ENCODE results near the gene DLGAP3.

DNA sequence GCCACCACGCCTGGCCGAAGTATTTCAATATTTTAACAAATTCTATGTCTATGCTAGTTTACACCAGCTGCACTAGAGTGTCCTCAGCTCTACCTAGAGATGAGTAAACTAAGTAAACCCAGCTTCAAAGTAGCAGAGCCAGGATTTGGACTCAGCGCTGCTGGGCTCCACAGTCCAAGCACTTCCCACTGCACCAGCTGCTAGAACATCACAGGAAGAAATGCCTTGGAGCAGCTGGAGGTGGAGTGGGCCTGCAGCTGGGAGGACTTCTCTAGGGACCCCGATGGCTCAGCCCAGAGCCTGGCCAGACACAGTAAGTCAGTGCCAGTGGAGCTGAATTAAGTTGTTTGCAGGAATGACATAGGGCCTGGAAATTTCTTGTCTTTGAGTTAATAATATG lies 59.7 kb downstream of the DLGAP3 start:
- TF ChIP-seq, protein P1, sequence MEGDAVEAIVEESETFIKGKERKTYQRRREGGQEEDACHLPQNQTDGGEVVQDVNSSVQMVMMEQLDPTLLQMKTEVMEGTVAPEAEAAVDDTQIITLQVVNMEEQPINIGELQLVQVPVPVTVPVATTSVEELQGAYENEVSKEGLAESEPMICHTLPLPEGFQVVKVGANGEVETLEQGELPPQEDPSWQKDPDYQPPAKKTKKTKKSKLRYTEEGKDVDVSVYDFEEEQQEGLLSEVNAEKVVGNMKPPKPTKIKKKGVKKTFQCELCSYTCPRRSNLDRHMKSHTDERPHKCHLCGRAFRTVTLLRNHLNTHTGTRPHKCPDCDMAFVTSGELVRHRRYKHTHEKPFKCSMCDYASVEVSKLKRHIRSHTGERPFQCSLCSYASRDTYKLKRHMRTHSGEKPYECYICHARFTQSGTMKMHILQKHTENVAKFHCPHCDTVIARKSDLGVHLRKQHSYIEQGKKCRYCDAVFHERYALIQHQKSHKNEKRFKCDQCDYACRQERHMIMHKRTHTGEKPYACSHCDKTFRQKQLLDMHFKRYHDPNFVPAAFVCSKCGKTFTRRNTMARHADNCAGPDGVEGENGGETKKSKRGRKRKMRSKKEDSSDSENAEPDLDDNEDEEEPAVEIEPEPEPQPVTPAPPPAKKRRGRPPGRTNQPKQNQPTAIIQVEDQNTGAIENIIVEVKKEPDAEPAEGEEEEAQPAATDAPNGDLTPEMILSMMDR (IDR thresholded peaks at IDR 0.05) = no peak
- TF ChIP-seq POLR2A (IDR thresholded peaks at IDR 0.05) (no peak), POLR2AphosphoS5 (IDR thresholded peaks at IDR 0.05; ENCODE audit: insufficient read depth in 1 of 2, low read depth in 1 of 2) (no peak)
